Activated CD4-positive, alpha-beta T cell treated with anti-CD3 and anti-CD28 coated beads, Interleukin-2, amount 50 U/mL, for 16 hours (primary cell): ENCODE data around the gene CT45A2.
"Not testable (repeated sequence)": the region's sequence is repeated elsewhere in the genome, so short reads cannot be mapped to it uniquely, and the experiment has no call there.

ENCODE experiments used
- DNase-seq: peaks from one replicate; pipeline ENCODE4 v3.0.0-alpha.2; 2020

Gene CT45A2

GRCh38 chrX:135819912-135820311, at the start of gene CT45A2:
Gene CT45A2 (minus strand): TSS chrX:135820012. CDS start chrX:135816265, 3,747 bp downstream.
- DNase-seq = not testable (repeated sequence)

- not testable (repeated sequence) for DNase-seq
These were observed 34.6 kb upstream of the CT45A2 start, which contains the start of gene CT45A8 for GRCh38 chrX:135854438-135854837. Gene CT45A8 (minus strand): TSS chrX:135854538. CDS start chrX:135850783, 3,755 bp downstream.

- not testable (repeated sequence) for DNase-seq
These were observed 17.4 kb upstream of the CT45A2 start, which contains the start of gene CT45A7 for GRCh38 chrX:135837180-135837579. Gene CT45A7 (minus strand): TSS chrX:135837280. CDS start chrX:135833533, 3,747 bp downstream.

- DNase-seq = not testable (repeated sequence)
These were observed 17.1 kb downstream of the CT45A2 start, which contains the start of gene CT45A6 for GRCh38 chrX:135802687-135803086. Gene CT45A6 (minus strand): TSS chrX:135802787. CDS start chrX:135798993, 3,794 bp downstream.

GRCh38 chrX:135785403-135785802, 34.4 kb downstream of the CT45A2 start, which contains the start of gene CT45A5:
Gene CT45A5 (minus strand): TSS chrX:135785503. CDS start chrX:135781729, 3,774 bp downstream.
- DNase-seq = not testable (repeated sequence)

GRCh38 chrX:135768091-135768490, 51.7 kb downstream of the CT45A2 start, which contains the start of gene CT45A3:
Gene CT45A3 (minus strand): TSS chrX:135768191. CDS start chrX:135764444, 3,747 bp downstream.
- DNase-seq = not testable (repeated sequence)
